Measurements from ENCODE around the gene POU2AF2. TPM values are rescaled to one million over a fixed set of nuclear protein-coding genes. Genes with fewer than 3 reads are reported as not detected.

The POU2AF2 gene
- total RNA-seq, 1 donor from 2014 or later: not detected

DNA sequence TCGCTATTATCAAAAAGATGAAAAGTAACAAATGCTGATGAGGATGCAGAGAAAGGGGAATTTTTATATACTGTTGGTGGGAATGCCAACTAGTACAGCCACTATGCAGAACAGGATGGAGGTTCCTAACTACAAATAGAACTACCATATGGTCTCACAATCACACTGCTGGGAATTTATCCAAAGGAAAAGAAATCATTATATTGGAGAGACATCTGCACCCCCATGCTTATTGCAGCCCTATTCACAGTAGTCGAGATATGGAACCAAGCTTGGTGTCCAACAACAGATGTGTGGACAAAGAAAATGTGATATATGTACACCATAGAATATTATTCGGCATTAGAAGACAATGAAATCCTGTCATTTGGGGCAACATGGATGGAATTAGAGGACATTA is 19.6 kb upstream of the POU2AF2 start:
- DNase-seq (ENCODE audit: low read depth): no peak
- Histone ChIP-seq H3K36me3 (ENCODE audit: control insufficient read depth, insufficient read depth, low read length) (no peaks in the 10 kb centered on the region), H3K4me3 (ENCODE audit: low read depth, low read length) (no peak overlapping the region), H3K27me3 (ENCODE audit: control insufficient read depth, insufficient read depth, low read length) (no peaks in the 10 kb centered on the region)
- TF ChIP-seq CTCF (IDR thresholded peaks at IDR 0.05; ENCODE audit: insufficient read depth, low read length, poor library complexity, severe bottlenecking): no peak

GRCh38 chr11:111229604-111230003 is 15.9 kb upstream of the POU2AF2 start:
- H3K4me3 ChIP-seq (ENCODE audit: low read depth, low read length): no peak overlapping the region
- no peak for TF ChIP-seq CTCF (IDR thresholded peaks at IDR 0.05; ENCODE audit: insufficient read depth, low read length, poor library complexity, severe bottlenecking)
- DNase-seq (ENCODE audit: low read depth): no peak

GRCh38 chr11:111230122-111230465 is 15.4 kb upstream of the POU2AF2 start:
- no peaks in the 10 kb centered on the region for H3K27me3 ChIP-seq (ENCODE audit: control insufficient read depth, insufficient read depth, low read length)
- H3K36me3 ChIP-seq (ENCODE audit: control insufficient read depth, insufficient read depth, low read length): no peaks in the 10 kb centered on the region
- no peak for TF ChIP-seq CTCF (IDR thresholded peaks at IDR 0.05; ENCODE audit: insufficient read depth, low read length, poor library complexity, severe bottlenecking)
- no peak overlapping the region for H3K4me3 ChIP-seq (ENCODE audit: low read depth, low read length)
- DNase-seq (ENCODE audit: low read depth): no peak

More at GRCh38 chr11:111229604-111230003, 15.9 kb upstream of the POU2AF2 start:
- no peaks in the 10 kb centered on the region for H3K27me3 ChIP-seq (ENCODE audit: control insufficient read depth, insufficient read depth, low read length)
- no peaks in the 10 kb centered on the region for H3K36me3 ChIP-seq (ENCODE audit: control insufficient read depth, insufficient read depth, low read length)

DNA sequence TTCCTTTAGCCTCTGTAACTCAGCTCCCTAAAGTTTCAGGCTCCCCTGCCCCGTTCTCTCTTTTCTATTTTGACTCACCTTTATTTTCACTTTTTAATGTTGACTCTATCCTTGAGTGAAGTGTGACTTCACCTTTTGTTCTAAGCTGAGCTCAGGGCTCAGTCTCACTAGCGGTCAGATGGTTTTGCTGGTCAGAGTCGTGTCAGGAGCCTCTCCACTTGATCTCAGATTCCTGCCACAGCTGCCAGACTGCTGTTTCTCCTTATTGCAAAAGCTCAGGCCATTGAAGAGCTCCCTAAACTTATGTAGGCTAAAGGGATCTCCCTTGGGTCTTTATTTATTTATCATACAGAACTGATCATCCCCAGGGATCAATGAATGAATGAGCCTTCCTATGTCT is 13.7 kb upstream of the POU2AF2 start:
- H3K27me3 ChIP-seq (ENCODE audit: control insufficient read depth, insufficient read depth, low read length): no peaks in the 10 kb centered on the region
- H3K4me3 ChIP-seq (ENCODE audit: low read depth, low read length): no peak overlapping the region
- DNase-seq (ENCODE audit: low read depth): no peak
- TF ChIP-seq CTCF (IDR thresholded peaks at IDR 0.05; ENCODE audit: insufficient read depth, low read length, poor library complexity, severe bottlenecking): no peak
- no peaks in the 10 kb centered on the region for H3K36me3 ChIP-seq (ENCODE audit: control insufficient read depth, insufficient read depth, low read length)

DNA sequence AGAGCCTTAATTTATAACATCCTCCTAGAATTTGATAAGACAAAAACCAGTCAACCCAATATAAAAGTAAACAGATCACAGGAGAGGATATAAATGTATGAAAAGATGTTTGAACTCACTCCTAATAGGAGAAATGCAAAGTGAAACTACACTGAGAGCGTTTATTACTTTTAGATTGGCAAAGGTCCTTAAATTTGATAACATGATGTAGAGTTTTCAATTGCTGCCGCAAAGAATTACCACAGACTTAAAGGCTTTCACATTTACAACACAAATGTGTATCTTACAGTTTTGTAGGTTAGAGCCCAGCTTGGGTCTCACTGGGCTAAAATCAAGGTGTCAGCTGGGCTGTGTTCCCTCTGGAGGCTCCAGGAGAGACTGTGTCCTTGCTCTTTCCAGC is 9.1 kb upstream of the POU2AF2 start:
- no peak for TF ChIP-seq CTCF (IDR thresholded peaks at IDR 0.05; ENCODE audit: insufficient read depth, low read length, poor library complexity, severe bottlenecking)
- Histone ChIP-seq H3K27me3 (ENCODE audit: control insufficient read depth, insufficient read depth, low read length) (no peaks in the 10 kb centered on the region), H3K36me3 (ENCODE audit: control insufficient read depth, insufficient read depth, low read length) (no peaks in the 10 kb centered on the region), H3K4me3 (ENCODE audit: low read depth, low read length) (no peak overlapping the region)
- no peak for DNase-seq (ENCODE audit: low read depth)

DNA sequence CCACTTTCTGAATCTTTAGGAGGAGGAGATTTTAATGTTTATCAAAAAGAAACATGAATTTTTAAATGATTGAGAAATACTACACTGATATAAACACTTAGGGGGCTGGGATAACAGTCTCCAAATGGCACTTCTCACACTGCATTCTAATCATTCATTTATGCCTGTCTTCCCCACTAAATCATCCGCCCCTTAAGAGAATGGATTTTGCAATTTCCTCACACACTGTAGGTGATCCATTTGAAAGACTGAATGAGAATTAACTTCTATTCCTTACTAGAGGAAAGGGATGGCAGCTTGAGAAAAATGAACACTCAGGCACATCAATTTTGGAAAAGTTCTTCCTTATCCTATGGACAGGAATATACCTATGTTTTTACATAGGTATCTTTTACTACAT is 7.6 kb upstream of the POU2AF2 start:
- Histone ChIP-seq H3K36me3 (ENCODE audit: control insufficient read depth, insufficient read depth, low read length) (no peaks in the 10 kb centered on the region), H3K4me3 (ENCODE audit: low read depth, low read length) (no peak overlapping the region), H3K27me3 (ENCODE audit: control insufficient read depth, insufficient read depth, low read length) (no peaks in the 10 kb centered on the region)
- TF ChIP-seq CTCF (IDR thresholded peaks at IDR 0.05; ENCODE audit: insufficient read depth, low read length, poor library complexity, severe bottlenecking): no peak
- no peak for DNase-seq (ENCODE audit: low read depth)
